ENCODE results near the gene TTC13. TPM values are rescaled to one million over a fixed set of nuclear protein-coding genes. Genes with fewer than 3 reads are reported as not detected.

Gene TTC13
- total RNA-seq, 4 donors from 2014 or later = 44.8 to 178 (median 117) TPM

DNA sequence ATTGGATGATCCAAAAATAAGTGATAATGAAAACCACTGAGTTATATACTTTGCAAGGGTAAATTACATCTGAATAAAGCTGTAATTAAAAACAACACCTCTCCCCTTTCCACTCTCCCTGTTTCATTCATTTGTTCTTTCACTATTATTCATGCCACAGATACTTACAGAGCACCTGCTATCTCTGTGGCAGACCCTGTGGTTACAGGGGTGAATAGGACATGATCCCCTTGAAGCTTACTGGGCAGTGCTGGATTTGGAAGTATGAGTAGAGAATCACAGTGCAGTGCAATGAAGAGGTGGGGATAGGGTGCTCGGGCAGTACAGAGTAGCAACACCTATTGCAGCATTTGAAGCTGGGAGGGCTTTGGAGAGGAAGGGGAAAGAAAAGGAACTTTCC lies 22.0 kb upstream of the TTC13 start:
- Histone ChIP-seq H3K9me3 (peaks cover 14 to 19% of the 10 kb centered on the region in 2 donors), H3K4me1 (no peaks in the 10 kb centered on the region), H3K36me3 (peaks cover 0 to 53% (median 26%) of the 10 kb centered on the region in 4 donors), H3K27me3 (no peaks in the 10 kb centered on the region), H3K4me3 (no peak overlapping the region), H3K27ac (no peak overlapping the region)
- WGBS, 2 donors (ENCODE audit: low coverage in 1 of 2) = 100% methylated on average over 1 of the region's 1 CpG
- in situ Hi-C loops (cut with MboI; ENCODE audit: low pct_ligation_motif_present in 1 of 4, low pct_unique_long_range_greater_than_20kb in 1 of 4, low sequenced_read_pairs in 3 of 4) = no loop called here
- DNase-seq = no peak
- intact Hi-C loops (cut with DNase I; ENCODE audit: low total_unique reads) = no loop called here
- TF ChIP-seq EP300 (IDR thresholded peaks at IDR 0.05; ENCODE audit: low read depth) (no peak), POLR2A (IDR thresholded peaks at IDR 0.05) (no peak), POLR2AphosphoS5 (IDR thresholded peaks at IDR 0.05) (no peak)
- TF ChIP-seq, protein P1, sequence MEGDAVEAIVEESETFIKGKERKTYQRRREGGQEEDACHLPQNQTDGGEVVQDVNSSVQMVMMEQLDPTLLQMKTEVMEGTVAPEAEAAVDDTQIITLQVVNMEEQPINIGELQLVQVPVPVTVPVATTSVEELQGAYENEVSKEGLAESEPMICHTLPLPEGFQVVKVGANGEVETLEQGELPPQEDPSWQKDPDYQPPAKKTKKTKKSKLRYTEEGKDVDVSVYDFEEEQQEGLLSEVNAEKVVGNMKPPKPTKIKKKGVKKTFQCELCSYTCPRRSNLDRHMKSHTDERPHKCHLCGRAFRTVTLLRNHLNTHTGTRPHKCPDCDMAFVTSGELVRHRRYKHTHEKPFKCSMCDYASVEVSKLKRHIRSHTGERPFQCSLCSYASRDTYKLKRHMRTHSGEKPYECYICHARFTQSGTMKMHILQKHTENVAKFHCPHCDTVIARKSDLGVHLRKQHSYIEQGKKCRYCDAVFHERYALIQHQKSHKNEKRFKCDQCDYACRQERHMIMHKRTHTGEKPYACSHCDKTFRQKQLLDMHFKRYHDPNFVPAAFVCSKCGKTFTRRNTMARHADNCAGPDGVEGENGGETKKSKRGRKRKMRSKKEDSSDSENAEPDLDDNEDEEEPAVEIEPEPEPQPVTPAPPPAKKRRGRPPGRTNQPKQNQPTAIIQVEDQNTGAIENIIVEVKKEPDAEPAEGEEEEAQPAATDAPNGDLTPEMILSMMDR (IDR thresholded peaks at IDR 0.05) = no peak

GRCh38 chr1:231000201-231000600 lies 21.5 kb upstream of the TTC13 start:
- peaks cover 14 to 19% of the 10 kb centered on the region in 2 donors for H3K9me3 ChIP-seq
- H3K4me1 ChIP-seq = no peaks in the 10 kb centered on the region
- no peak for DNase-seq
- intact Hi-C loops (cut with DNase I; ENCODE audit: low total_unique reads) (no loop called here), in situ Hi-C loops (cut with MboI; ENCODE audit: low pct_ligation_motif_present in 1 of 4, low pct_unique_long_range_greater_than_20kb in 1 of 4, low sequenced_read_pairs in 3 of 4) (no loop called here)
- H3K27me3 ChIP-seq = no peaks in the 10 kb centered on the region
- H3K36me3 ChIP-seq = peaks cover 0 to 57% (median 29%) of the 10 kb centered on the region in 4 donors
- WGBS, 2 donors (ENCODE audit: low coverage in 1 of 2) = 93 to 97% methylated on average over 4 of the region's 4 CpGs
- TF ChIP-seq, protein P1 (IDR thresholded peaks at IDR 0.05) = no peak
- TF ChIP-seq EP300 (IDR thresholded peaks at IDR 0.05; ENCODE audit: low read depth) (no peak), POLR2AphosphoS5 (IDR thresholded peaks at IDR 0.05) (no peak), POLR2A (IDR thresholded peaks at IDR 0.05) (no peak)
- no peak overlapping the region for H3K4me3 ChIP-seq
- no peak overlapping the region for H3K27ac ChIP-seq

- in situ Hi-C loops (cut with MboI; ENCODE audit: low pct_ligation_motif_present in 1 of 4, low pct_unique_long_range_greater_than_20kb in 1 of 4, low sequenced_read_pairs in 3 of 4) = no loop called here
- Histone ChIP-seq H3K27me3 (no peaks in the 10 kb centered on the region), H3K4me3 (no peak overlapping the region), H3K9me3 (no peaks in the 10 kb centered on the region), H3K36me3 (peaks cover 0 to 62% (median 31%) of the 10 kb centered on the region in 4 donors), H3K27ac (no peak overlapping the region), H3K4me1 (no peaks in the 10 kb centered on the region)
- TF ChIP-seq POLR2A (IDR thresholded peaks at IDR 0.05) = no peak
- TF ChIP-seq EP300 (IDR thresholded peaks at IDR 0.05; ENCODE audit: low read depth) = no peak
- TF ChIP-seq, protein P1 (IDR thresholded peaks at IDR 0.05) = no peak
- TF ChIP-seq POLR2AphosphoS5 (IDR thresholded peaks at IDR 0.05) = no peak
- intact Hi-C loops (cut with DNase I; ENCODE audit: low total_unique reads) = no loop called here
- DNase-seq = no peak
- 95 to 100% methylated on average over 1 of the region's 1 CpG for WGBS, 2 donors (ENCODE audit: low coverage in 1 of 2)
These were observed 16.2 kb upstream of the TTC13 start for GRCh38 chr1:230994860-230995259.

DNA sequence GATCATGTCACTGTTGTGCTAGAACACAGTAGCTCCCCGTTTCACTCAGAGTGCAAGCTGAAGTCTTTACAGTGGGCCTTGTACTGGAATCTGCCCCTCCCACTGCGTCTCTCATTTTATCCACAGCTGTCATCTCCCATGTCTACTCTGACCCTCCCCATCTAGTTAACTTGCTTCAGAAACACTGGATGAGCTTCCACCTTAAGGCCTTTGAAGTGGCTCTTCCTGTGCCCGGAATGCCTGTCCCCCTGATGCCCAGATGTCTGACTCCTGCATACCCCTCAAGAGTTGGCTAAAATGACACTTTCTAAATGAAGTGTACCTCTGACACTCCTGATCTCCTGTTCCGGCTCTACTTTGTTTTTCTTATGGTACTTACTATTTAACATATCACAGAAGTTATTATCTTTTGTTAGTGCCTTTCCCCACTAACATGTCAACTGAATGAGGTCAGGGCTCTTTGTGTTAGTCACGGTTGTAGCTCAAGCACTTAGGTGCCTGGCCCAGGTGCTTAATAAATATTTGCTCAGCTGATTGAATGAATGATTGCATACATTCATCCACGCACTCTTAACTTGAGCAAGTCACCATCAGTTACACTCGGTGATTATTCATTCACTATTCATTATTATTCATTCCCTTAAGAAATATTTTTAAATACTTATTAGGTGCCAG lies 13.6 kb upstream of the TTC13 start:
- Histone ChIP-seq H3K36me3 (peaks cover 0 to 45% (median 18%) of the 10 kb centered on the region in 4 donors), H3K27me3 (no peaks in the 10 kb centered on the region), H3K27ac (no peak overlapping the region), H3K4me1 (peaks cover 0 to 10% (median 4%) of the 10 kb centered on the region in 4 donors), H3K4me3 (no peak overlapping the region), H3K9me3 (no peaks in the 10 kb centered on the region)
- 79 to 88% methylated on average over 6 to 7 of the region's 7 CpGs for WGBS, 2 donors (ENCODE audit: low coverage in 1 of 2)
- intact Hi-C loops (cut with DNase I; ENCODE audit: low total_unique reads) (no loop called here), in situ Hi-C loops (cut with MboI; ENCODE audit: low pct_ligation_motif_present in 1 of 4, low pct_unique_long_range_greater_than_20kb in 1 of 4, low sequenced_read_pairs in 3 of 4) (no loop called here)
- no peak for TF ChIP-seq POLR2AphosphoS5 (IDR thresholded peaks at IDR 0.05)
- TF ChIP-seq, protein P1 (IDR thresholded peaks at IDR 0.05) = no peak
- no peak for TF ChIP-seq POLR2A (IDR thresholded peaks at IDR 0.05)
- TF ChIP-seq EP300 (IDR thresholded peaks at IDR 0.05; ENCODE audit: low read depth) = no peak
- no peak for DNase-seq
